SKM-1 (cell line): ENCODE measurements around the gene MCAM.

Experiments used
- DNase-seq: peaks from one replicate; lab custom pipeline; 2025; ENCODE audit not compliant: unreplicated experiment; lab: John Stamatoyannopoulos, UW

The MCAM gene

DNA sequence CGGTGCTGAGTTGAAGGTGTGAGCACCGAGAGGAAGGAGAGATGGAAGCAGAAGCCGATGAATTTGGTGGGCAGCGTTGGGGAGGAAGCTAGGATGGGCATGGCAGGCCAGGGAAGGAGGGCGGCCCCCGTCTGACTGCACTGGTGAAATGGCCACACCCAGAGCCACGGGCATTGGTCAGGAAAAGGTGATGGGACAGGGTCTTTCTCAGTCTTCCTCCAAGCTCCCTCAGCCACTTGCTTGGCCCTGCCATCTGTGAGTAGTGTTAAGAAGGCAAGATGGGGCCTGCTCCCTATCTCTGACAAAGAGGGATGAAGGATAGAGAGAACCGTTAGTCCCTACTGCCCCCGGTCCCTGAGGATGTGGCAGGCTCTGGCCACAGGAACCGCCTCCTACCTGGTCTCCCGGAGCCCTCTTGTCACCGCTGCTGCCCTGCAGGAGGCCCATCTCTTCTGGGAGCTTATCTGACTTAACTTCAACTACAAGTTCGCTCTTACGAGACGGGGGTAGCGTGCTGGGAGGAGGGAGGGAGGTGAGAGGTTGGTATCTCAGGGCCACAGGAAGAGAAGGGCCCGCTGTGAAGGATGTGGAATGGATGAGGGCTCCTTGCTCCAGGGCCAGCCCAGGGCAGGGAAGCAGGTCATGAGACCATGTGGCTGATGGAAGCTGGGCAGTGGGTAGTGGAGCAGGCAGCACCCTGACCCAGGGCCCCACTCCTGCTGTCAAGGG lies 6.8 kb downstream of the MCAM start:
- no peak for DNase-seq

DNA sequence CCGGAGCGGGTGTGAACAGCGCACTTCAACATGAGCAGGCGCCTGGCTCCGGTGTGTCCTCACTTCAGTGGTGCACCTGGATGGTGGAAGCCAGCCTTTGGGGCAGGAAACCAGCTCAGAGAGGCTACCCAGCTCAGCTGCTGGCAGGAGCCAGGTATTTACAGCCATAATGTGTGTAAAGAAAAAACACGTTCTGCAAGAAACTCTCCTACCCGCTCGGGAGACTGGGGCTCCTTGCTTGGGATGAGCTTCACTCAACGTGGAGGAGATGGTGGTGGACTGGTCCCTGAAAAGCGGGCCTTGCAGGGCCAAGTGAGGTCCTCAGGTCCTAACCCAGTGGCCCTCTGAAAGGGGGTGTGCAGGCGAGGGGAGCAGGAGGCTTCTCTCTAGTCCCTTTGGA lies 7.5 kb downstream of the MCAM start:
- no peak for DNase-seq

DNA sequence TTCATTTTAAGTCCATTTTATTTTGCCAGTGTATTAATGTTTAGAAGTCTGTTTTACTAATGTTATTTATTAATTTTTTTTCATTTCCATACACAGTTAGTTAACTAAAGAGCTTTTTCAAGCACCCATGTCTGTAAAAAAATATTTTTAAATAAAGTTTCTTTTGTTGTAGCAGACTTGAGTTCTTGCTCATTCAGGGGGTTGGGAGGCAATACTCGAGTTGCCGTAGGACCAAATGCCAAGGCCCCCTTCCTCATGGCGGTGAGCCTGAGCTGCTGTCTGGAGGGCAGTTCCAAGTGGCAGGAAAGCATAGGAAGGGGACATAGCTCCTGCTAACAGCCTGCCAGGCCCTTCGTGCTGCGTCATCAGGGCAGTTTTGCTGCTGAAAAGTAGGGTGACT lies 9.0 kb downstream of the MCAM start:
- no peak for DNase-seq

DNA sequence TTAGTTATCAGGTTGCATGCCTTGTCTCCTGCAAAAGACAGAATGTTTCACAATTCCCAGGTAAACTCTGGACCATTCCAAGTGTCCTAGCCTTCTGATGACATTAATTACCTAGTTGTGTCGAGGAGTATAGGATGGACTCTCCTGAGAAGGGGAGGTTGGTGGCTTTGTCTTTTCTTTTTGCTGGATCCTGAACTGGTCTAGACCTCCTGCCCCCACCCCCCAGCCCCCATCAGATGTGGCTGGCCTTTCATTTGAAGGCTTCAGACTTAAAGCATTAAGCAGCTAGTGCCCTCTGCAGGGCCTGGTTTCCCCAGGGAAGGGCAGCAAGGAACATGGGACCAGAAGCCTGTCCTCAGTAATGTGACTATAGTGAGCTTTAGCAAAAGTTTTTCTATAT lies 9.7 kb downstream of the MCAM start:
- DNase-seq = no peak

DNA sequence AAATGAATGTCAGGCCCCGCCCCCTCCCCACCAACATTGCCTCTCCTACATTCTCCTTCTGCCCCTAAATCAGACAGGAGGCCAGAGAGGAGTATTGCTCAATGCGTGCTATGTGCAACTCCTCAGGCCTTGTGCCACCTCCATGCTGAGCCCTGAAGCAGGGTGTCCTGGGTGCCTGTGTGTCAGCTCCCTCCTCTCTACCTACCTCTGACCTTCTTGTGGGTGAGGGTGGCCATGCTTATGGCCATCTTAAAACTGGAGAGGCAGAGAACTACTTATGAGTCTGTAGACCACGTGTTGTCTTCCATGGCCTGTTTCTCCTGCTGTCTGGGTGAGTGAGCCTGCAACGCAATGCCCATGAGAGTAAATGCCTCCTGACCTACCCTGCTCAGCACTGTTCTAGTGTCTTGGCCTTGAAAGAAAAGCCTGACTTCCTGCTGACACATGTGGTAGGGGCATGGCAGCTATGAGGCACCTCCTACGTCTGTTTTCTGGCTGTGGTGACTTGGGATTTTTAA lies 10.5 kb downstream of the MCAM start:
- no peak for DNase-seq

DNA sequence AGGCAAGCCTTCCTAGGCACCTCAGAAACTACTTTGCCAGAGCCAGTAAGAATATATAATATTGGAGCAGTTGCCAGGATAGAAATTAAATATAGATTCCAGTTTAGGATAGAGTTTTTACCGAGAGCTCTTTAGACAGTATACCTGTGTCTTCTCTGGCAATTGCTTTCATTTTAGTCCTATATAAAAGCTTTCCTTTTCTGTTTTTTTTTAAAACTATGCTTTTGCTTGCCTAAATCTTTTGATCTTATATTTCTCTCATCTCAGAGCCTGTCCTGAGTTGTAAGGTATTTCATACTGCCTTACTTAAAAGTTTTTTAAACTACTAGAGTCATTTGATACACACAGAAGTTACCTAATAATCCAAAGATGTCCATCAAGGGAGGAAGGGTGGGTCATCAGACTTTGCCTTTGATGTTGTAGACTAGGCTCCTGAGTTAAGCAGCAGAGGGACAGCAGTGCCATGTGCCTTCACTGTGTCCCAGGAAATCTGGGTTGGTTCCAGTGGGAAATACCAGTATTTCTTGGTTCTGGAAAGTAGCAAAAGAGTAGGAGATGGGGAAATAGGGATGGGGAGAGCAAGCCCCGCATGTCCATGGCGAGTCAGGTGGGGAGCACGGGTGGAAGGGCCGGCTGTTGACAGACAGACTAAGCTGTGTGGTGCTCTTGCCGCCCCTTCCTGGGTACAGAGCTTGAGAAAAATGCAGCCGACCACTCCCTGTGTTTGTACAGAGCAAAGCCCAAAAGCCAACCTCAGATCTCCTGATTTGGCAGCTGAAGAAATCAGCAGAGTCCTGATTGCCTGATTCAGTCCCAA lies 11.2 kb downstream of the MCAM start:
- DNase-seq = no peak

DNA sequence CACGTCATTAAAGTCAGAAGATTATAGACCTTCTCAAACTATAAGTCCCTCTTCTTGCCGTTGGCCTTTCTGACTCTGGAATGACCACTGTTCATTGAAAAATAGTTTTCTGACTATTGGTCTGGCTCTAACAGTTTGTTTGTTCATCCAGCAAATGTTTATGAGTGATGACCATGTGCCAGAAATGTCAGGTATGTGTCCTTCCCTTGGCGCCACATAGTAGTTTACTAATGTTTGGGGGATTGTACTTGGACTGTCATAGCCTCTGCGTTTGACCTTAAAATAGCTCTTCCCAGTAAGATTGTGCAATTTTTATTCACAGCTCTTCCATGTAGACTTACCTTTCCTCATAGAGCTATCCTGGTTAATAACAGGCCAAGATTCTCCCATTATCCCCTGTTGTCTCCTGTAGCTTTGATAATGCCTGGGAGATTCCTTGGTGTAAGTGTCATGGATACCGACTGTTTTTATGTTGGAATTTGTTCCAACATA lies 13.7 kb downstream of the MCAM start:
- no peak for DNase-seq

DNA sequence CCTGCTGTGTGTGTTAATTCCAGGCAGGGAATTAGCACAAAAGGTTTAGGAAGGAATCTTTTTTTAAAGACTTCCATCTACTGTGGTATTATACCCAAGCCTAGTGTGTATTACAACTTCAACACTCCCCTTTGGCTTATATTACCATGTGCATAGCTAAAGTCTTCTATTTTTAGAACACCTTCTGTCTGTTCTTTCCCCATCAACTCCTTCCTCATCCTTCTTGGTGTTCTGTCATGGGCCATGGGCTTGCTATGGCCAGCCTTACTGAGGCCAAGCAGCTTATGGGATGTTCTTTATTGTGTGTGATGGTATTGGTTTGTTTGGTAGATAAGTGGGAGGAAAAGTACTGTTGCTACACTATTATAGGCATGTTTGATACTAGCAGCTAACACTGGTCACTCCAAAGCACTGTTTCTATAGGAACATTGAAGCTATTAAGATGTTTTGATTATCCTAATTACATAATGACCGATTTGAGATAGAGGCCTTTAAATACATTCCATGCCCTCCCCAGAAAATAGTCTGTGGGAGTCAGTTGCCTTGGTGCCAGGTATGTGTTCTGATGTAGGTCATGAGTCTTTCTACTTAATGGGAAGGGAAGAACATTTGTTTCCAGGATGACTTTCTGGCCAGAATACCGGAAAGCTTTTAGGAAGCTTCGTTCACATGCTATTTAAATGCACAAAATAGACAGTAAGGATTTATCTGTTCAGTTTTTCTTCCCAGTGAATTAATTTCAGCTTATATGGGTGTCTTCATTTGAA lies 16.5 kb downstream of the MCAM start:
- no peak for DNase-seq

DNA sequence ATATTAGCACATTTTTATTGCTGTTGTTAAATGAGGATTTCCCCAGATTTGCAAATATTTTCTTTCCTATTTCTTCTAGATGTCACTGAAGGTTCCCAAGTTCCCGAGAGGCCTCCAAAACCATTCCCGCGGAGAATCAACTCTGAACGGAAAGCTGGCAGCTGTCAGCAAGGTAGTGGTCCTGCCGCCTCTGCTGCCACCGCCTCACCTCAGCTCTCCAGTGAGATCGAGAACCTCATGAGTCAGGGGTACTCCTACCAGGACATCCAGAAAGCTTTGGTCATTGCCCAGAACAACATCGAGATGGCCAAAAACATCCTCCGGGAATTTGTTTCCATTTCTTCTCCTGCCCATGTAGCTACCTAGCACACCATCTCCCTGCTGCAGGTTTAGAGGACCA lies 17.5 kb downstream of the MCAM start:
- DNase-seq = no peak

DNA sequence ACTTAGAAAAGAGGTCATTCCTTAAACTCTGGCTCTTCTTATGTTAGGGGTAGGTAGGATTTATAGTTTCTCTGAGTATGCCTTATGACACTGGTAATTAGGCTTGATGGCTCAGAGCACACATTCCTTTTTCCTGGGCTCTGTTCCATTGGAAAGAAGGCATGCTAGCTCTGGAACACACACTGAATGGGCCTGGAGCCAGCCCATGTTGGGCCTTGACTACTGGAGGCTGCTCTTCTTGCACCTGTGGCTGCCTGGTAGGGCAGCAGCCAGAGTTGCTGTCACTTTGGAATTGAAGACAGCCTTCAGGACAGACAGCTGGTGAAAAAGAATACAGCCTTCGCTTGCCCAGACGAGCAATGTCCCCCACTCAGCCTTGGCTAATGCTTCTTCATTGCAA lies 18.2 kb downstream of the MCAM start:
- DNase-seq = no peak

DNA sequence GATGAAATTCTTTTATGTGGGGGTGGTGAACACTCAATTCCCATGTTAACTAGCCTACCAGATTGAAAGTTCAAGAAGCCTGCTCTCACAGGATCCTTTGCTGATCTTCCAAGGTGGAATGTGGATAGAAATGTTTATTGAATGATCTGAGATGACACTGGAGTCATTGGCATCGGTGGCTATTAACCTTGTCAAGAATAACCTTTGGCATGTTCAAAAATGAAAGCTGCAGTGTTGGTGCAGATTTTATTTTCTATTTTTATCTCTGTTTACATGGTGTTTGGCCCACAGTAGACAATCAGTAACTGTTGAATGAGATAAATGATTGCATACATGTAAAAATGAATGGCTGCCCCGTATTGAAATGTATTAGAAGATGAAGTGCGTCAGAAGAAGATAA lies 19.0 kb downstream of the MCAM start:
- DNase-seq = no peak

DNA sequence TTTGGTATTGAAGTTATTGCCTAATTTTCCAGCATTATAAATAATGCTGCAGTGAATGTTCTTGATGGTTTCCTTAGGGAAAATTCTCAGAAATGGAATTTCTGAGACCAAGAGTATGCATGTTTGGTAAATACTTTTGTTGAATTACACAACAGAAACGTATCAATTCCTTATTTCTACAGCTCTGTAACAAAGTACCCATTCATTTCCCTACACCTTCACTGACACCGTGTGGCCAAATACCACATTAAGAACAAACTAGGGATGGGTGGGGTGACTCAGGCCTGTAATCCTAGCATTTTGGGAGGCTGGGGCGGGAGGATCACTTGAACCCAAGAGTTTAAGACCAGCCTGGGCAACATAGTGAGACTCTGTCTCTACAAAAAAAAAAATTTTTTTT lies 21.8 kb downstream of the MCAM start:
- DNase-seq = no peak

DNA sequence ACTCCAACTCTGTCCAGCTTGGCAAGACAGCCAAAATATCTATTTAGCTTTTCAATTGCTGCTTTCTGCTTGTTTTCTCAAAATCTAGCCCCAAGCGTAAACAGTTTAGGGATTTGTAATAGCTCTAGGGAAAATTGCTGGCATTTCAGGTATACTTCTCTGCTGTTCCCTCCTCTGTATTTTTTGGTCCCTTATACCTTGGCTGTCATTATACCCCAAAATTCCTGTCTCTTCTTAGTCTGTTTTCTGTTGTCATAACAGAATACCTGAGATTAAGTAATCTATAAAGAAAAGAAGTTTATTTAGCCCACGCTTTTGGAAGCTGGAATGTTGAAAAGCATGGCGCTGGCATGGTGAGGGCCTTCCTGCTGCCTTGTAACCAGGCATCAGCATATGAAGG lies 23.5 kb downstream of the MCAM start:
- DNase-seq = no peak

DNA sequence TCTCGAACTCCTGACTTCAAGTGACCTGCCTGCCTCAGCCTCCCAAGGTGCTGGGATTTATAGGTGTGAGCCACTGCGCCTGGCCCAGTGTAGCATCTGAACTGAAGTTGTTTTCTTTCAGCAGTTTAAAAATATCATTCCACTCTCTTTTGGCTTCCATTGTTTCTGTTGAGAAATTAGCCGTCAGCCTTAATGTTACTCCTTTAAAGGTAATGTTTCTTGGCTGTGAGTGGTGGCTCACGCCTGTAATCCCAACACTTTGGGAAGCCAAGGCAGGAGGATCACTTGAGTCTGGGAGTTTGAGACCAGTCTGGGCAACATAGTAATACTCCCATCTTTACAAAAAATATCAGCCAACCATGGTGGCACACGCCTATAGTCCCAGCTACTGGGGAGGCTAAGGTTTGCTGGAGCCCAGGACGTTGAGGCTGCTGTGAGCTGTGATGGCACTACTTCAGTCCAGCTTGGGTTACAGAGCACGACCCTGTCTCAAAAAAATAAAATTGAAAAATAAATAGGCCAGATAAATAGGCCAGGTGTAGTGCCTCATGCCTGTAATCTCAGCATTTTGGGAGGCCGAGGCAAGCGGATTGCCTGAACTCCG lies 25.9 kb downstream of the MCAM start:
- no peak for DNase-seq

DNA sequence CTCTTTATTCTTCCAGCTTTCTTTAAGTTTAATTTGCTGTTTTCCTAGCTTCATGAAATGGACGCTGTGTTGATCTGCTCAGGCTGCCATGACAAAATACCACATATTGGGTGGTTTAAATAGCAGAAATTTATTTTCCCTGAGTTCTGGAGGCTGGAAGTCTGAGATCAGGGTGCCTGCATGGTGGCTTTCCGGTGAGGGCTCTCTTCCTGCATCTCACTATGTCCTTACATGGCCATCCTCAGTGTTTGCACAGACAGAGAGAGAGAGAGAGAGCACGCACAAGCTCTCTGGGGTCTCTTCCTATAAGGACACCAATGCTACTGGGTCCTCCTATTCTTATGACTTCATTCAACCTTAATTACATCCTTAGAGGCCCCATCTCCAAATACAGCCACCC lies 28.7 kb downstream of the MCAM start:
- DNase-seq = no peak

DNA sequence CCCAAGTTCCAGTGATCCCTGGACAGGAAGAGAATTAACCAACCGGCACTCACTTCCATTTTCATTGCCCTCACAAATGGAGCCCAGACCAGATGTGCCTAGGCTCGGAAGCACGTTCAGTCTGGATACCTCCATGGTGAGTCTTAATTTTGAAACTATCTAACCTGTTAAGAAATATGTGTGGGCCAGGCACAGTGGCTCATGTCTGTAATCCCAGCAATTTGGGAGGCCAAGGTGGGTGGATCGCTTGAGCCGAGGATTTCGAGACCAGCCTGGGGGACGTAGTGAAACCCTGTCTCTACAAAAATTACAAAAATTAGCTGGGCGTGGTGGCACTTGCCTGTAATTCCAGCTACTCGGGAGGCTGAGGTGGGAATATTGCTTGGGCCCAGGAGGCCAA lies 31.5 kb downstream of the MCAM start:
- DNase-seq = no peak

DNA sequence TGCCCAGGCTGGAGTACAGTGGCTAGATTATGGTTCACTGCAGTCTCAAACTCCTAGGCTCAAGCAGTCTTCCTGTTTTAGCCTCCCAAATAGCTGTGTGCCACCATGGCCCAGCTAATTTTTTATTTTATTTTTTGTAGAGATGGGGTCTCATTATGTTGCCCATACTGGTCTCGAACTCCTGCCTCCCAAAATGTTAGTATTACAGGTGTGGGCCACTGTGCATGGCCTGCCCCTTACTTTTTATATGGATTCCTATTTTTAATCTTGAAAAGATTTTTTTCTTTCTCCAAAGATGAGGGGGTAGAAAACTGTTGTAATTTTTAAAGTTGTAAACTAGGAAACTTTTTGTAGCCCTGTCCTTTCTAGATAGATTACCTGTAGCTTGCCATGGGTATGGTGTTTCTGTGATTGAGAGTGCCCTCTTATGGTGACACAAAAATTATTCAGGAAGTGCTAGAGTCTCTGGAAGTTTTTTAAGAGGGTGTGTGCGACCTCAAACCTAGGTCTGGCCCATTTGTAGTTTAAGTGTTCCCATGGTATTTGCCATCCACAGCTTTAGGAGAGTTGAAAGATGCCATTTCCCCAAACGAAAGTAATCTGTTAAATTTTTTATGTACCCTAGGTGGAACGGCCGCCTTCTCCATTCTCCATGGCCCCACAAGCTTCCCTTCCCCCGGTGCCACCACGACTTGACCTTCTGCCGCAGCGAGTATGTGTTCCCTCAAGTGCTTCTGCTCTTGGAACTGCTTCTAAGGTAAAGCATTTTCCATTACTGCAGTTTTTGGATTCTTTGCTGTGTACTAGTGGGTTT lies 32.4 kb downstream of the MCAM start:
- peak; percentile 4 for DNase-seq

DNA sequence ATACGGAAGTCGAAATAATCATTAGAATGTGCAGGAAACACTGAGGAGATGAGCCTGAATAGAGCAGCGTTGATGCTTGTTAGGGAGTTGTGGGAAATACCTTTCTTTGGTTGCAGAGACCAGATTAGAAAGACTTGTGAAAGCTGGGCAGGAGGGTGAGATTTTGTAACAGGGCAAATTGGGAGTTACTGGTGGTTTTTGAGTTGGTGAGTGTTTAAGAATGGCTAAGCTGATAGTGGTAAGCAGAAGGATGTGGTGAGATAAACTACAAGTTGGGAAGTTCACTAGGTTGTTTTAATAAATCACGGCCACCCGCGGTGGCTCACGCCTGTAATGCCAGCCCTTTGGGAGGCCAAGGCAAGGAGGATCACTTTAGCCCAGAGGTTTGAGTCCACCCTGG lies 34.4 kb downstream of the MCAM start:
- DNase-seq = peak; percentile 22

DNA sequence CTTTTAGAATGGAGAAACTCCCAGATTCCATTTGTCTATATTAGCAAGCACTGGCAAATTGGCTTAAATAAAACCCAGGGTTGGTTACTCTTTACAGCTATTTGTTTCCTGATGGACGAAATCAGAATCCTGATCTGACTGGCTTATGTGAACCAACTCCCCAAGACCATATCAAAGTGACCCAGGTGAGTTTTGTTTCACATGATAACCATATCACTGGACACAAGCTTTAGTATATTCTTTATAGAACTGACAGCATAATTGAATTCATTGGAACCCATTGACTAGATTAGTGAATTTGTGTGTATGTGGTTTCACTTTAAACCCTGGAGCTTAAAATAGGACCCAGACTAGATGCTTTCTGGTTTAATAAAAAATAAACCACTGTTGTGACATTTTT lies 39.3 kb downstream of the MCAM start:
- no peak for DNase-seq

DNA sequence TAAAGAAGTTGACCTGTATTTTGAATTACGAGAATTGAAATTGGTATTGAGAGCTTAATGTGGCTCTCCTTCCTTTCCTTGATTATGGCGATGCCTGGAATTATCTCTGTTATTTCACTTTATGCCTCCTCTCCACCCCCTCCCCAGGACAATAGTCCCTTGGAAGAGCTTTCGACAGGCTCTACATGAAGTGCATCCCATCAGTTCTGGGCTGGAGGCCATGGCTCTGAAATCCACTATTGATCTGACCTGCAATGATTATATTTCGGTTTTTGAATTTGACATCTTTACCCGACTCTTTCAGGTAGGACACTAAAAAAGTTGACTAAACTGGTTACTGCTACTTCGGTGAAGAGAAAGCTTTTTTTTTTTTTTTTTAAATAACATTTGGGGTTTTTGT lies 43.2 kb downstream of the MCAM start:
- DNase-seq = no peak
